Transverse colon (tissue), 4 donors: Measurements from ENCODE around the gene VWCE.

Experiments used
- EP300 ChIP-seq: sonication (generic); formaldehyde crosslinking; IDR thresholded peaks from one replicate; pipeline ENCODE4 v1.6.1; 2017; ENCODE audit warnings: antibody characterized with exemption, low read depth
- POLR2A ChIP-seq: fragments of 450-650 bp; IDR thresholded peaks from one replicate; pipeline ENCODE4 v1.6.1; 2016; ENCODE audit warnings: antibody characterized with exemption, mild to moderate bottlenecking, moderate library complexity
- POLR2AphosphoS5 ChIP-seq, 3 donors: sonication (generic); formaldehyde crosslinking; IDR thresholded peaks; one replicate each; pipeline ENCODE4 v1.6.1; 2016; ENCODE audit warnings: antibody characterized with exemption in 3 of 3
- TF ChIP-seq, protein P1 (sequence below), 5 experiments: fragments of 200-600 bp in 3 of 5; fragments of 450-650 bp in 2 of 5; sonication (generic) in 3 of 5; IDR thresholded peaks; 1 replicate in 2 of 5; 2 replicates in 3 of 5; pipeline ENCODE4 v1.5.1; 2016 to 2017; ENCODE audit warnings: antibody characterized with exemption in 5 of 5, inconsistent platforms in 3 of 5, mild to moderate bottlenecking in 2 of 5, moderate library complexity in 1 of 5

GRCh38 chr11:61309141-61309540, 14.0 kb upstream of the VWCE start:
- no peak for TF ChIP-seq EP300
- TF ChIP-seq POLR2A: no peak
- TF ChIP-seq, protein P1, sequence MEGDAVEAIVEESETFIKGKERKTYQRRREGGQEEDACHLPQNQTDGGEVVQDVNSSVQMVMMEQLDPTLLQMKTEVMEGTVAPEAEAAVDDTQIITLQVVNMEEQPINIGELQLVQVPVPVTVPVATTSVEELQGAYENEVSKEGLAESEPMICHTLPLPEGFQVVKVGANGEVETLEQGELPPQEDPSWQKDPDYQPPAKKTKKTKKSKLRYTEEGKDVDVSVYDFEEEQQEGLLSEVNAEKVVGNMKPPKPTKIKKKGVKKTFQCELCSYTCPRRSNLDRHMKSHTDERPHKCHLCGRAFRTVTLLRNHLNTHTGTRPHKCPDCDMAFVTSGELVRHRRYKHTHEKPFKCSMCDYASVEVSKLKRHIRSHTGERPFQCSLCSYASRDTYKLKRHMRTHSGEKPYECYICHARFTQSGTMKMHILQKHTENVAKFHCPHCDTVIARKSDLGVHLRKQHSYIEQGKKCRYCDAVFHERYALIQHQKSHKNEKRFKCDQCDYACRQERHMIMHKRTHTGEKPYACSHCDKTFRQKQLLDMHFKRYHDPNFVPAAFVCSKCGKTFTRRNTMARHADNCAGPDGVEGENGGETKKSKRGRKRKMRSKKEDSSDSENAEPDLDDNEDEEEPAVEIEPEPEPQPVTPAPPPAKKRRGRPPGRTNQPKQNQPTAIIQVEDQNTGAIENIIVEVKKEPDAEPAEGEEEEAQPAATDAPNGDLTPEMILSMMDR (IDR thresholded peaks at IDR 0.05): no peak
- no peak for TF ChIP-seq POLR2AphosphoS5 (IDR thresholded peaks at IDR 0.05)
